ENCODE measurements around the gene MYO1E. TPM values are rescaled to one million over a fixed set of nuclear protein-coding genes. Genes with fewer than 3 reads are reported as not detected.

The MYO1E gene
- total RNA-seq, 1 experiment from 2014 or later = 83.6 TPM

- TF ChIP-seq ZNF512 (CRISPR knock-in tag; IDR thresholded peaks at IDR 0.05; ENCODE audit: borderline replicate concordance) = no peak
- no peak for TF ChIP-seq NR1H2 (CRISPR knock-in tag; IDR thresholded peaks at IDR 0.05)
- no peak for TF ChIP-seq E2F1 (CRISPR knock-in tag; IDR thresholded peaks at IDR 0.05)
- no peak for TF ChIP-seq ZNF671 (CRISPR knock-in tag; IDR thresholded peaks at IDR 0.05)
- no peak for TF ChIP-seq E2F4 (CRISPR knock-in tag; IDR thresholded peaks at IDR 0.05; ENCODE audit: borderline replicate concordance, low read depth)
- TF ChIP-seq ATF2 (CRISPR knock-in tag; IDR thresholded peaks at IDR 0.05; ENCODE audit: borderline replicate concordance, low read depth) = no peak
- no peak for TF ChIP-seq ATF6 (CRISPR knock-in tag; IDR thresholded peaks at IDR 0.05)
- TF ChIP-seq SMAD4 (CRISPR knock-in tag; IDR thresholded peaks at IDR 0.05) = no peak
- TF ChIP-seq ZNF138 (CRISPR knock-in tag; conservative IDR thresholded peaks at IDR 0.05) = no peak
These were observed 8.4 kb upstream of the MYO1E start (continued) for GRCh38 chr15:59380902-59381610.

GRCh38 chr15:59379531-59379930 lies 6.9 kb upstream of the MYO1E start:
- Mint-ChIP-seq H3K9me3 (no peaks in the 10 kb centered on the region), H3K27me3 (ENCODE audit: low read depth) (no peaks in the 10 kb centered on the region), H3K36me3 (no peaks in the 10 kb centered on the region), H3K27ac (no peak overlapping the region), H3K4me1 (no peaks in the 10 kb centered on the region), H3K4me3 (no peak overlapping the region)
- CTCF ChIA-PET = interaction anchor here (1.0 to 1.3 kb wide), 2 partner anchors 42 to 133 kb away, joined by 3 to 4 read pairs; no protein-coding TSS in a partner anchor
- DNase-seq (ENCODE audit: low spot score) = no peak
- no peak for ATAC-seq
- POLR2A ChIA-PET = no interaction called here
- TF ChIP-seq GTF2I (CRISPR knock-in tag; conservative IDR thresholded peaks at IDR 0.05) (no peak), GABPB1 (CRISPR knock-in tag; IDR thresholded peaks at IDR 0.05) (0 out of 2 replicates have a peak, but pooled peaks have one; percentile 34)

GRCh38 chr15:59378855-59379254 lies 6.2 kb upstream of the MYO1E start:
- Mint-ChIP-seq H3K27ac (no peak overlapping the region), H3K9me3 (no peaks in the 10 kb centered on the region), H3K4me3 (no peak overlapping the region), H3K27me3 (ENCODE audit: low read depth) (peaks cover 5% of the 10 kb centered on the region; the same call in 1 of the 2 replicates), H3K4me1 (peaks cover 3% of the 10 kb centered on the region), H3K36me3 (no peaks in the 10 kb centered on the region)
- no peak for ATAC-seq
- ChIA-PET POLR2A (no interaction called here), CTCF (interaction anchor here (1.0 kb wide), 1 partner anchor 43 kb away, joined by 3 read pairs; no protein-coding TSS in a partner anchor)
- no peak for DNase-seq (ENCODE audit: low spot score)
- TF ChIP-seq IRF2 (CRISPR knock-in tag; IDR thresholded peaks at IDR 0.05; ENCODE audit: borderline replicate concordance, low read depth) (no peak), FOXK1 (CRISPR knock-in tag; IDR thresholded peaks at IDR 0.05) (no peak), ZNF512 (CRISPR knock-in tag; IDR thresholded peaks at IDR 0.05; ENCODE audit: borderline replicate concordance) (no peak), HMGXB4 (CRISPR knock-in tag; IDR thresholded peaks at IDR 0.05) (no peak), TEAD4 (CRISPR knock-in tag; IDR thresholded peaks at IDR 0.05) (no peak), ZNF263 (CRISPR knock-in tag; IDR thresholded peaks at IDR 0.05; ENCODE audit: low read depth) (no peak), TP53 (CRISPR knock-in tag; IDR thresholded peaks at IDR 0.05) (no peak), ZNF396 (CRISPR knock-in tag; IDR thresholded peaks at IDR 0.05; ENCODE audit: borderline replicate concordance) (no peak), USF2 (CRISPR knock-in tag; IDR thresholded peaks at IDR 0.05) (no peak), NR1H2 (CRISPR knock-in tag; IDR thresholded peaks at IDR 0.05) (no peak), HMGA2 (CRISPR knock-in tag; IDR thresholded peaks at IDR 0.05) (no peak)
